GM21717 (cell line): ENCODE measurements around the gene TTYH1.

Experiments used
- ATAC-seq: cut with Tn5 transposase; IDR thresholded peaks from one replicate; pipeline ENCODE4 v1.9.1; 2021; ENCODE audit warnings: mild to moderate bottlenecking, moderate library complexity; ENCODE audit not compliant: unreplicated experiment

Gene TTYH1

DNA sequence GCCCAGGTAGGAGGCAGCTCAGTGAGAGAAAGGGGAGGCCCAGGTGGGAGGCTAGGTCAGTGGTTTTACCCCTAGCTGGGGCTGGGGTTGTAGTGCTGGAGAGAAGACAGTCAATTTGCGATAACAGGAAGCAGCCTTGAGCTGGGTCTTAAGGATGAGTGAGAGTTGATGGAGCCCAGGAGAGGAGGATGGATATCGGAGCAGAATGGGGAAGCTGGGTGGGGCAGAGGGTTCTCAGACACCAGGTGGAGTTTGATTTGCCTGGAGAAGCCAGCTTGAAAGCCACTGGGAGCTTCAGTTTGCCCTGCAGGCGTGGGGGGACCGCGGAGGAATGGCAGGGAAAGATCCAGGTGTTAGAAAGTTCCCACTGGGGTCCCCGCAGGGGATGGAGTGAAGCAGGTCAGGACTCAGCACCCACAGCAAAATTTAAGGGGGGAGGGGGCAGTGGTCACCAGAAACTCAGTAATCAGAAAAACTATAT lies 58.7 kb downstream of the TTYH1 start:
- no peak for ATAC-seq

DNA sequence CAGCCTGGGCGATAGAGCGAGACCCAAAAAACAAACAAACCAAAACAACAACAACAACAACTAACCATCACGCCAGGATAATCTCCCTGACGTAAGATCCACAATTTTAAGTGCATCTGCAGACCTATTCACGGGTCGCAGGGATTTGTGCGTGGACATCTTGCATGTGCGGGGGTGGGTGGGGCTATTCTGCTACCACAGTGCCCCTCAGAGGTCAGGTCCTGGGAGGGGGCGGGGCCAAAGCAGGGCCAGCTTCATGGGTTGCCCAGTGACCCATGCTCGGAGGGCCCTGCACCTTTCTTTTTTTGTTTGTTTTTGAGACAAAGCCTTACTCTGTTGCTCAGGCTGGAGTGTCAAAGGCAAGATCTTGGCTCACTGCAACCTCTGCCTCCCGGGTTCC lies 60.4 kb downstream of the TTYH1 start:
- ATAC-seq = no peak

DNA sequence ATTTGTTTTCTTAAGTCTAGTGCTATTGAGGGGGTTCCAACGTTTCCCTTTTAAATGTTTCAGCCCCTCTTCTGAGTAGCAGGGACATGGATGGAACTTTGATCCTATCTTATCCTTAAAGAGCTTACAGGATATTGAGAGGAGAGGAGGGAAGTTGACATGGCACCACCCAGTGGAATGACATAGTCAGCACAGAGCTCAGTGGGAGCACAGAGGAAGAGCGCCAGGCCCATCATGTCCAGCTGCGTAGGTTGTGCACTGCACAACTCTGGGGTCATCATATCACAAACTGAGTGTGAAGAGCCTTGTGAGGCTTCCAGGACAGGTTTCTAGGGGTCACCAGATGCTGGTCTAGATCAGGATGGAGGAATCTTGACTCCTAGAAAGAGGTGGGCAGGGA lies 62.4 kb downstream of the TTYH1 start:
- ATAC-seq = no peak

DNA sequence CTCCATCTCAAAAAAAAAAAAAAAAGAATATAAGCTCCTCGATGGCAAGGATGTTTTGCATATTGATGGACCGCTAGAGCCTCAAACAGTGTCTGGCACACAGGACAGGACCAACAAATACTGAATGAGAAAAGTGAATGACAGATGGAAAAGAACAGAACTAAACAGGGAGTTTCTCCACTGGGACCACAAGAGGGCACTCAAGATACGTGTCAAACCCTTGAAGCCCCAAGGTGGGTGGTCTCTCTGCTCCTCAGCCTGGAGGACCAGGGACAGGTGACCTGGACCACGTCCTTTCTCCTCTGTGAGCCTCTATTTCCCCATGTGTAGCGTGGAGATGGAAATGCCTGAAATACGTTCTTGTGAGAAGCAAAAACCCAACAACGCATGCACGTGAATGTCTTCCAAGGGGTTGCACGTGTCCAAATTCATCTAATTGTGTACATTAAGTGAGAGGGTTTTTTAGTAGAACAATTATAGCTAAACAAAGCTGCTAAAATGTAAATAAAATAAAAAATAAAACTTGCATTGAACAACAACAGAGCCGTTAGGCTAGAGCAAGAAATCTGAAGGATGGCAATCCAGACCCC lies 63.5 kb downstream of the TTYH1 start:
- no peak for ATAC-seq

DNA sequence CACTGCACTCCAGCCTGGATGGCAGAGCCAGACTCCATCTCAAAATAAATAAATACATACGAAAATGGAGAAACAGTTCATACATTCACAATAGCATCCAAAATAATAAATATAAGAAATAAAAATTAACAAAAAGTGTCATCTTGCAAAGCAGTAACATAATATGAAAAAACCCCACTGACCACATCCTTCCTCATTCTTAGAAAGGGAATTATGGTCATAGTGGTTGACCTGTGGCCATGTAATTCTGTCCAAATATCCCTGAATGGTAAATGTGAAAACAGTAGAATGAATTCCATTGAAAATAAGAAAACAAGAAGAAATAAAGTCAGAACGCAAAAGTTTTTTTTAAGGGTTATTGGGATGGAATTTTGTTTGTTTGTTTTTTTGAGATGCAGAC lies 64.8 kb downstream of the TTYH1 start:
- ATAC-seq = no peak

DNA sequence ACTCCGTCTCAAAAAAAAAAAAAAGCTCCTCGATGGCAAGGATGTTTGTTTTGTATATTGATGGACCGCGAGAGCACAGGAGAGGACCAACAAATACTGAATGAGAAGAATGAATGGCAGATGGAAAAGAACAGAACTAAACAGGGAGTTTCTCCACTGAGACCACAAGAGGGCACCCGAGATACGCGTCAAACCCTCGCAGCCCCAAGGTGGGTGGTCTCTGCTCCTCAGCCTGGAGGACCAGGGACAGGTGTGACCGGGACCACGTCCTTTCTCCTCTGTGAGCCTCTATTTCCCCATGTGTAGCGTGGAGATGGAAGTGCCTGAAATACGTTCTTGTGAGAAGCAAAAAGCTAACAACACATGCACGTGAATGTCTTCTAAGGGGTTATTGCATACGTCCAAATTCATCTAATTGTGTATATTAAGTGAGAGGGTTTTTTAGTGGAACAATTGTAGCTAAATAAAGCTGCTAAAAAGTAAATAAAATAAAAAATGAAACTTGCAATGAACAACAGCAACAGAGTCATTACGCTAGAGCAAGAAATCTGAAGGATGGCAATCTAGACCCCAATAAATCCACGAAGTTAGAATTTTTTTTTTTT lies 66.2 kb downstream of the TTYH1 start:
- no peak for ATAC-seq

DNA sequence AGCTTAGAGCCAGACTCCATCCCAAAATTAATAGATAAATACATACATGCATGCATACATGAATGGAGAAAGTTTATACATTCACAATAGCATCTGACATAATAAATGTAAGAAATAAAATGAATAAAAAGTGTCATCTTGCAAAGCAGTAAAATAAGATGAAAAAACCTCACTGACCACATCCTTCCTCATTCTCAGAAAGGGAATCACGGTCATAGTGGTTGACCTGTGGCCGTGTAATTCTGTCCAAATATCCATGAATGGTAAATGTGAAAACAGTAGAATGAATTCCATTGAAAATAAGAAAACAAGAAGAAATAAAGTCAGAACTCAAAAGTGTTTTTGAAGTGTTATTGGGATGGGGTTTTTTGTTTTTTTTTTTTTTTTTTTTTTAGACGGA lies 67.6 kb downstream of the TTYH1 start:
- ATAC-seq = no peak

DNA sequence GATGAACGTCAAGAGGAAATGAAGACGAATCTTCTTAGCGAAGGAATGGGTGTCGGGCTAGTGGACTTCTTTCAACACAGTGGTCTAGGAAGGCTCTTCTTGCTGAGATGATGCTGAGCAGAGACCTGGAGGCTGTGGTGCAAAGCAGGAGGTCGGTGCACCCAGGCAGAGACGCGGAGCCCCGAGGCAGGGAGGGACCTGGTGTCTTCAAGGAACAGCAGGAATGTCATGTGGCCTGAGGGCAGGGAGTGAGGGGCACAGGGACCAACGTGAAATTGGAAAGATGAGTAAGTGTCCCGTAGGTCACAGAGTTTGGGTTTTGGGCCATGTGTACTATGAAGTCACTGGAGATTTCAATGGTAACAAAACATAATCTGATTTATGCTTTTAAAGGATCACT lies 69.2 kb downstream of the TTYH1 start:
- no peak for ATAC-seq

DNA sequence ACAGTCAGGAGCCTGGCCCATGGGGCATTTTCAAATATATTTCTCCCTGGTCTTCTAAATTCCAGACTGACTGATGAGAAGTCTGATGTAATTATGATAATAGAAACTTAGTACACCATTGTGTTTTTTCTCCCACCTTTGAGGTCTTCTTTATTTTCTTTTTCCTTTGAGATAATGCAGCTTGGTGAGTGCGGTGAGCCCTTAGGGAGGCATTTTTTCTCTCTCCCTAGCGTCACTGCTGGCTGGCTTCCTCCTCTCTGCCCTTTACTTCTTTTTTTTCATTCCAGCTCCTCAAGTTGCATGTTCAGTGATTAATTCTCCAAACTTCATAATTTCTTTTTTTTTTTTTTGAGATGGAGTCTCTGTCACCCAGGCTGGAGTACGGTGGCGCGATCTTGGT lies 70.6 kb downstream of the TTYH1 start:
- ATAC-seq = no peak
